ENCODE measurements around the gene RIMBP2.
"Not testable (repeated sequence)": the region's sequence is repeated elsewhere in the genome, so short reads cannot be mapped to it uniquely, and the experiment has no call there.

RIMBP2 gene

DNA sequence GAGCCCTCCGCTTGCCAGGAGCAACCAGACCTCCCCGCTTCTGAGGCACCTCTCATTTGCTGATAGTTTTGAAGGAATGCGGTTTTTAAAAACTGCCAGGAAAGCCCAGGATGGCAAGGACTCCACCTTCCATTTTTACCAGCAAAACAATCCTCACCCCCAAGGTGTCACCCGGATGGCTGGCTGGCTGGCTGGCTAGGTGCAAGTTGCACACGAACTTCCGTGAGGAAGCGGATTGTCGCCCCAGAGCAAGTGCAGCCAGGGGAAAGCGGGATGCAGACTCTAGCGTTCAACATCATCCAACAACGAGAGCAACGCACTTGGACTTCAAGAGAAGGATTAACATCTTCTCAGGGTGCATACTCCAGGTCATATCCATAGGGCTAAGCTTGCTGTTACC is 125.4 kb downstream of the RIMBP2 start:
- H3K4me3 ChIP-seq (replicated peaks; ENCODE audit: low read depth, low read length): no peak overlapping the region
- no peak for DNase-seq (ENCODE audit: extremely low read depth, low read depth)
- TF ChIP-seq, protein P1, sequence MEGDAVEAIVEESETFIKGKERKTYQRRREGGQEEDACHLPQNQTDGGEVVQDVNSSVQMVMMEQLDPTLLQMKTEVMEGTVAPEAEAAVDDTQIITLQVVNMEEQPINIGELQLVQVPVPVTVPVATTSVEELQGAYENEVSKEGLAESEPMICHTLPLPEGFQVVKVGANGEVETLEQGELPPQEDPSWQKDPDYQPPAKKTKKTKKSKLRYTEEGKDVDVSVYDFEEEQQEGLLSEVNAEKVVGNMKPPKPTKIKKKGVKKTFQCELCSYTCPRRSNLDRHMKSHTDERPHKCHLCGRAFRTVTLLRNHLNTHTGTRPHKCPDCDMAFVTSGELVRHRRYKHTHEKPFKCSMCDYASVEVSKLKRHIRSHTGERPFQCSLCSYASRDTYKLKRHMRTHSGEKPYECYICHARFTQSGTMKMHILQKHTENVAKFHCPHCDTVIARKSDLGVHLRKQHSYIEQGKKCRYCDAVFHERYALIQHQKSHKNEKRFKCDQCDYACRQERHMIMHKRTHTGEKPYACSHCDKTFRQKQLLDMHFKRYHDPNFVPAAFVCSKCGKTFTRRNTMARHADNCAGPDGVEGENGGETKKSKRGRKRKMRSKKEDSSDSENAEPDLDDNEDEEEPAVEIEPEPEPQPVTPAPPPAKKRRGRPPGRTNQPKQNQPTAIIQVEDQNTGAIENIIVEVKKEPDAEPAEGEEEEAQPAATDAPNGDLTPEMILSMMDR (IDR thresholded peaks at IDR 0.05; ENCODE audit: low read depth, low read length, missing control alignments): no peak

DNA sequence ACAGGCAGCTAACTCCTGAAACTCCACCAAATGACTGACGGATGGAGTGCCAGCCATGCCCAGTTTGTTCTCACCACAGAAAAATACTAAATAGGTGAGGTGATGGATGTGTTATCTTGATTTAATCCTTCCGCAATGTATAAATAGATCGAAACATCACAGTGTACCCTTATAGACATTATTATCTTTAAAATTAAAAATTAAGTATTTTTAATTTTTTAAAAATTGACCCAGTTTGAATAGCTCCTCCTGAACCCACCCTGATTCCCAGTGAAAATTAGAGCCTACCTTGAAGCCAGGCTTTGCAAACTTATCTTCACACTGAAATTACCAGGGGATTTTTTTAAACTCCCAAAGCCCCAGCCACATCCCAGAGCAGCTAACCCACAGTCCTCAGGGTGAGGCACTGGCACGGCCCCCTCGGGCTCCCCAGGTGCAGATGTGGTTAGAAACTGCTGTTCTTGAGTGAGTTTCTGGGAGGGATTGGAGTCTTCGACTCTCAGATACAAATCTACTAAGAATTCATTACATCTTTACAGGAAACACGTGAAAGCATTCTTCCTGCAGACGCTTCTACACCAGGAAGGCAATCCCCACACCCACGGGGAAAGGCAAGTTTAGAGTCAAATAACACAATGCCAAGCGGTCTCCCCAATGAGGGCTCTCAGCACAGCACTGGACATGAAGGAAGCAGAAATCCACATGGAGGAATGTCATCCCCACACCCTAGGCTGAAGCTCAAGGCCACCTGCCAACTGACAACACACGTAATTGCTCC is 126.4 kb downstream of the RIMBP2 start:
- no peak for DNase-seq (ENCODE audit: extremely low read depth, low read depth)
- TF ChIP-seq, protein P1 (IDR thresholded peaks at IDR 0.05; ENCODE audit: low read depth, low read length, missing control alignments): no peak
- no peak overlapping the region for H3K4me3 ChIP-seq (replicated peaks; ENCODE audit: low read depth, low read length)

DNA sequence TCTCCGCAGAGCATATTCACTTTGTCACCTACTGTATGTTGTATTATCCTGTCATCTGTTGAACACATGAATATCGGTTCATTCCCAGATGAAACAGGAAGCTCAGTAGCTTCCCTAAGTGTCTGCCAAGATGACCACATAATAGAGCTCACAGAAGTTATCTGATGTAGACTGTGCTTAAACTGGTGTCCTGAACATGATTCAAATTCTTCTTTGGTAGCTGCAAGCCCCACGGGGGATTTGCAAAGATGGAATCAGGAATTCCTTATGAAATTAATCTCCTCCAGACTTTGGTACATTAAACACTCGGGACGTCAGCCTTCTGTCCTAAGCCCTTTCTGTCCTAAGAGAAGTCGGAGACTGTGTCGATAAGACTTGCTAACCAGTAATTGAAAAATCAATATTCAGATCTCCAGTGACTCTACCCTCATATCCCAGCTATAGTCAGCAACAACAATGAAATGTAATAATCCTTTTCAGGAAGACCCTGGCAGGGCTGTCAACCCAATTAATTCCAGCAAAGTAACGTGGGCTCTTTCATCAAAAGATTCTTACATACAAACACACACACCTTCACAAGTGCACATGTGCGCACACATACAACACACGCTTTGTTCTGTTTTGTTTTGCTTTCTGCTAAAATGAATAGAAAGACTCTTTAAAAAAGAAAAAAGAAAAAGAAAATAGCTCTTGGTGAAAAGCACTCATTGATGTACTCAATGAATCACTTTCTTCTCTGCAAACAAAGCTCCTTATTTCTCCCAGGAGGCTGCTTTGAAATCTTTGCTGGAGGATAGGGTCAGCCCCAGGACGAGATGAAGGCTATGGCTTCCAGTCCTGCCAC is 127.2 kb downstream of the RIMBP2 start:
- TF ChIP-seq, protein P1 (IDR thresholded peaks at IDR 0.05; ENCODE audit: low read depth, low read length, missing control alignments): no peak
- DNase-seq (ENCODE audit: extremely low read depth, low read depth): no peak
- H3K4me3 ChIP-seq (replicated peaks; ENCODE audit: low read depth, low read length): no peak overlapping the region

DNA sequence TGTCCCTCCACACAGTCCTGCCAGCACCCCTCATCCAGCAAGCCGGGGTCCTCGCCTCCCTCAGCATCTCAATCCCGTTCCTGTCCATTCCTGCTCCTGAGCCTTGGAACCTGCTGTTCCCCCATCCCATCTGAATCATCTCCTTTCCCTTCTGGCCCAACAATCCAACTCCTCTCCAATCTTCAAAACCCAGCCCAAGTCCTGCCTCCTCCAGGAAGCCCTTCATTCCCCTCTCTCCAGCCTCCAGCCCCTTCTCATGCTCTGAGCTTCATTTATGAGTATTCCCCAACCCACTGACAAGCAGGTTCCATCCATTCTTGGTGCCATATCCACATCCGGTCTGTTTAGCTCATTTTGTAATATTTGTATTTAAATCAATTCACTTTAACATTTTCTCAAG is 128.1 kb downstream of the RIMBP2 start:
- H3K4me3 ChIP-seq (replicated peaks; ENCODE audit: low read depth, low read length): no peak overlapping the region
- no peak for DNase-seq (ENCODE audit: extremely low read depth, low read depth)
- TF ChIP-seq, protein P1 (IDR thresholded peaks at IDR 0.05; ENCODE audit: low read depth, low read length, missing control alignments): no peak

DNA sequence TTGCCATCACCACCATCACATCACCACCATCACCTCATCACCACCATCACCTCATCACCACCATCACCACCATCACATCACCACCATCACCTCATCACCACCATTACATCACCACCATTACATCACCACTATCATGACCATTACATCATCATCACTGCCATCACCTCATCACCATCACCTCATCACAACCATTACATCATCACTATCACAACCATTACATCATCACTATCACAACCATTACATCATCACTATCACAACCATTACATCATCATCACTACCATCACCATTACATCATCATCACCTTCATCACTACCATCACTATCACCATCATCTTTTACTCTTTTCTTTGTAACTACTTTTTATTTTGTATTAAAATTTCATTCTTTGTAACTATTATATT is 131.6 kb downstream of the RIMBP2 start:
- not testable (repeated sequence) for DNase-seq (ENCODE audit: extremely low read depth, low read depth); H3K4me3 ChIP-seq (replicated peaks; ENCODE audit: low read depth, low read length)

DNA sequence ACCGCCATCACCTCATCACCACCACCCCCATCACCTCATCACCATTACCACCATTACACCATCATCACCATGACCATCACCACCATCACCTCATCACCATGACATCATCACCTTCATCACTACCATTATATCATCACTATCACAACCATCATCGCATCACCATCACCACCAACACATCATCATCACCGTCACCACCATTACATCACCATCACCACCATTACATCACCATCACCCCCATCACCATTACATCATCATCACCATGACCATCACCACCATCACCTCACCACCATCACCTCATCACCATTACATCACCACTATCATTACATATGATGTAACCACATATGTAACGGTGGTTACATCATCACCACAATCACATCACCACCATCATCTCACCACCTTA is 132.3 kb downstream of the RIMBP2 start:
- H3K4me3 ChIP-seq (replicated peaks; ENCODE audit: low read depth, low read length): no peak overlapping the region
- TF ChIP-seq, protein P1 (IDR thresholded peaks at IDR 0.05; ENCODE audit: low read depth, low read length, missing control alignments): no peak
- DNase-seq (ENCODE audit: extremely low read depth, low read depth): no peak

DNA sequence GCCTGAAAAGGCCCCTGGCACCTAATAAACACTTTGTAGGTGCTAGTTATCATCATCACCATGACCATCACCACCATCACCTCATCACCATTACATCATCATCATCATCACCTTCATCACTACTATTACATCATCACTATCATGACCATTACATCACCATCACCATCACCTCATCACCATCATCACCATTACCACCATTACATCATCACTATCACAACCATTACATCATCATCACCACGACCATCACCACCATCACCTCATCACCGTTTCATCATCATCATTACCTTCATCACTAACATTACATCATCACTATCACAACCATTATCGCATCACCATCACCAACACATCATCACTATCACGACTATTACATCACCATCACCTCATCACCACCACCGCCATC is 132.8 kb downstream of the RIMBP2 start:
- no peak overlapping the region for H3K4me3 ChIP-seq (replicated peaks; ENCODE audit: low read depth, low read length)
- TF ChIP-seq, protein P1 (IDR thresholded peaks at IDR 0.05; ENCODE audit: low read depth, low read length, missing control alignments): no peak
- DNase-seq (ENCODE audit: extremely low read depth, low read depth): no peak

All from HFF-Myc (cell line).